K562 (cell line): ENCODE measurements around the gene UNC5B. TPM values are rescaled to one million over a fixed set of nuclear protein-coding genes. Genes with fewer than 3 reads are reported as not detected.

ENCODE experiments used
- ATAC-seq: fragments of 200-7000 bp; cut with Tn5 transposase; 3 replicates; pipeline ENCODE4 v1.9.1; 2020; ENCODE audit warnings: moderate library complexity
- BruUV-seq: library from RNA; stranded (reverse); fragments of 400-500 nt; replicated peaks from 2 replicates; lab custom pipeline; 2021; lab: Mats Ljungman, UMichigan
- CTCF ChIA-PET: fragments of 300-600 bp; formaldehyde crosslinking; extraction: SDS; loops from one replicate; lab custom pipeline; 2021; ENCODE audit warnings: low intra/inter-chr PET ratio; lab: Yijun Ruan, JAX
- POLR2A ChIA-PET: fragments of 300-600, 350-650 bp; sonication (Branson Sonifier 250); formaldehyde crosslinking; extraction: SDS; loops from one replicate; lab custom pipeline; 2021; ENCODE audit warnings: antibody characterized with exemption, inconsistent platforms; lab: Yijun Ruan, JAX
- DNase-seq, 4 experiments: peaks; one replicate each; pipeline versions ENCODE4 v3.0.0 to v3.0.0-alpha.2; 2011 to 2018; ENCODE audit warnings: low spot score in 3 of 4, mixed read lengths in 3 of 4; ENCODE audit errors: extremely low read depth in 1 of 4
- FAIRE-seq: peaks from 2 replicates; lab custom pipeline; 2011; peaks lifted over from hg19 to GRCh38; lab: Jason Lieb, UNC
- H2AFZ ChIP-seq: 2 replicates; pipeline ENCODE4 v1.6.0; 2011; ENCODE audit warnings: low read depth, low read length, control low read depth, inconsistent platforms
- H3K27ac ChIP-seq: fragments of 200-600 bp; 3 replicates; pipeline ENCODE4 v1.8.0; 2011; ENCODE audit warnings: low read depth, mild to moderate bottlenecking, control low read depth, inconsistent platforms, low read length, moderate library complexity, mixed read lengths; ENCODE audit errors: extremely low read depth
- H3K27me3 ChIP-seq, 2 experiments: fragments of 300-600 bp in 1 of 2; 2 replicates in 1 of 2; 3 replicates in 1 of 2; pipeline versions ENCODE4 v1.6.0 to v1.8.0; 2011; ENCODE audit warnings: inconsistent platforms in 2 of 2, low read length in 2 of 2, mild to moderate bottlenecking in 1 of 2, mixed read lengths in 1 of 2, moderate library complexity in 1 of 2; ENCODE audit not compliant: control insufficient read depth in 2 of 2, insufficient read depth in 2 of 2
- H3K36me3 ChIP-seq: fragments of 300-600 bp; 3 replicates; pipeline ENCODE4 v1.8.0; 2011; ENCODE audit warnings: mild to moderate bottlenecking, low read length, inconsistent platforms; ENCODE audit not compliant: control insufficient read depth, insufficient read depth
- H3K4me1 ChIP-seq, 2 experiments: fragments of 200-600 bp in 1 of 2; replicated peaks in 1 of 2; 2 replicates in 1 of 2; 3 replicates in 1 of 2; pipeline versions ENCODE4 v1.5.1 to v1.8.0; 2011; ENCODE audit warnings: inconsistent platforms in 2 of 2, low read length in 2 of 2, mild to moderate bottlenecking in 1 of 2, mixed read lengths in 1 of 2, moderate library complexity in 1 of 2; ENCODE audit not compliant: control insufficient read depth in 2 of 2, insufficient read depth in 2 of 2
- H3K4me2 ChIP-seq: 2 replicates; pipeline ENCODE4 v1.6.1; 2011; ENCODE audit warnings: low read length, control low read depth, inconsistent platforms, mixed read lengths; ENCODE audit not compliant: insufficient read depth
- H3K4me3 ChIP-seq: fragments of 200-600 bp; sonication (generic), shearing (Covaris generic); 2 replicates; pipeline ENCODE4 v1.5.1; 2016; ENCODE audit warnings: control low read depth, inconsistent platforms
- H3K79me2 ChIP-seq: fragments of 200-600 bp; 3 replicates; pipeline ENCODE4 v1.8.0; 2011; ENCODE audit warnings: low read length, inconsistent platforms; ENCODE audit not compliant: control insufficient read depth, insufficient read depth
- H3K9ac ChIP-seq, 2 experiments: 2 replicates each; pipeline versions ENCODE4 v1.6.0 to v1.6.1; 2011; ENCODE audit warnings: low read depth in 2 of 2, low read length in 2 of 2, control low read depth in 1 of 2, inconsistent platforms in 1 of 2, mild to moderate bottlenecking in 1 of 2, mixed read lengths in 1 of 2; ENCODE audit not compliant: insufficient read depth in 1 of 2
- H3K9me1 ChIP-seq: one replicate; pipeline ENCODE4 v1.6.0; 2011; ENCODE audit warnings: inconsistent platforms, mild to moderate bottlenecking, low read length, moderate library complexity; ENCODE audit not compliant: control insufficient read depth, insufficient read depth
- H3K9me3 ChIP-seq: replicated peaks from 2 replicates; pipeline ENCODE4 v1.5.1; 2011; ENCODE audit warnings: low read depth, low read length, inconsistent platforms; ENCODE audit not compliant: control insufficient read depth, insufficient read depth
- H4K20me1 ChIP-seq: replicated peaks from 2 replicates; pipeline ENCODE4 v1.6.1; 2011; ENCODE audit warnings: low read length, inconsistent platforms, mixed read lengths; ENCODE audit not compliant: control insufficient read depth, insufficient read depth
- GABPA ChIP-seq: fragments of 200-800 bp; sonication (Bioruptor generic); conservative IDR thresholded peaks from 2 replicates; pipeline ENCODE4 v1.6.1; 2016; ENCODE audit warnings: low read depth, missing genetic modification characterization, missing compliant biosample characterization
- NCOA4 ChIP-seq: fragments of 450-650 bp; IDR thresholded peaks from 2 replicates; pipeline ENCODE4 v1.6.1; 2018; ENCODE audit warnings: mild to moderate bottlenecking; ENCODE audit not compliant: partially characterized antibody
- POLR2A ChIP-seq: fragments of 450-650 bp; conservative IDR thresholded peaks from 2 replicates; pipeline ENCODE4 v1.6.1; 2016
- SAFB ChIP-seq: fragments of 200-400 bp; formaldehyde crosslinking; IDR thresholded peaks from 2 replicates; pipeline ENCODE4 v1.6.1; 2017; ENCODE audit warnings: low read depth, low read length, borderline replicate concordance
- TCF7 ChIP-seq: sonication (generic); IDR thresholded peaks from 2 replicates; pipeline ENCODE4 v1.6.1; 2016; ENCODE audit warnings: antibody characterized with exemption, borderline replicate concordance
- ZSCAN32 ChIP-seq: fragments of 450-650 bp; formaldehyde crosslinking; IDR thresholded peaks from 2 replicates; pipeline ENCODE4 v1.4.0; 2020; ENCODE audit warnings: mild to moderate bottlenecking, moderate library complexity
- WGBS: fragments of 100-300 bp; shearing (Covaris generic); methylation state at CpG from one replicate; pipeline ENCODE4 v1.1.6; 2016; ENCODE audit warnings: low coverage, mixed read lengths; ENCODE audit not compliant: insufficient coverage; ENCODE audit errors: missing lambda C conversion rate; 5-methylcytosine and 5-hydroxymethylcytosine counted together
- in situ Hi-C: fragments of 300-500 bp; cut with MboI; formaldehyde crosslinking; loops from 4 replicates; pipeline ENCODE4 v1.15.0; 2018; ENCODE audit warnings: inconsistent platforms, mixed read lengths
- intact Hi-C: fragments of 100-400 bp; cut with micrococcal nuclease; formaldehyde crosslinking; loops from 2 replicates; pipeline ENCODE4 v1.14.2; 2022
- polyA plus RNA-seq, 8 experiments: library from polyadenylated mRNA; depleted of rRNA in 4 of 8; stranded (reverse) in 5 of 8; unstranded in 3 of 8; fragments of >200 nt; fragmentation: Nextera tagmentation in 2 of 8; fragmentation: Illumina TruSeq in 1 of 8; extraction: Ambion mirVana in 2 of 8; extraction: Trizol in 1 of 8; gene quantifications; 2 replicates each; pipeline versions ENCODE4 v1.2.1 to v1.2.3, GENCODE V29; 2011 to 2014; ENCODE audit warnings: inconsistent platforms in 1 of 8, missing spikeins in 1 of 8
- total RNA-seq, 7 experiments: library from RNA; depleted of rRNA in 6 of 7; stranded (reverse); fragments of >200 nt in 6 of 7; fragmentation: Illumina TruSeq in 2 of 7; extraction: Trizol in 2 of 7; gene quantifications; 2 replicates each; pipeline versions ENCODE4 v1.2.1 to v1.2.3, GENCODE V29; 2011 to 2021; ENCODE audit warnings: low replicate concordance in 1 of 7
- TF ChIP-seq, protein P1 (sequence below): sonication (generic); formaldehyde crosslinking; IDR thresholded peaks from 2 replicates; pipeline ENCODE4 v1.8.0; 2023; ENCODE audit warnings: missing genetic modification reagents, mild to moderate bottlenecking, borderline replicate concordance

UNC5B gene
- total and polyA plus RNA-seq, 9 of the 15 experiments (the other 6 are each of a cell fraction or from before 2014, with no cell fraction given), result 0.10 to 8.4 (median 2.1) TPM

DNA sequence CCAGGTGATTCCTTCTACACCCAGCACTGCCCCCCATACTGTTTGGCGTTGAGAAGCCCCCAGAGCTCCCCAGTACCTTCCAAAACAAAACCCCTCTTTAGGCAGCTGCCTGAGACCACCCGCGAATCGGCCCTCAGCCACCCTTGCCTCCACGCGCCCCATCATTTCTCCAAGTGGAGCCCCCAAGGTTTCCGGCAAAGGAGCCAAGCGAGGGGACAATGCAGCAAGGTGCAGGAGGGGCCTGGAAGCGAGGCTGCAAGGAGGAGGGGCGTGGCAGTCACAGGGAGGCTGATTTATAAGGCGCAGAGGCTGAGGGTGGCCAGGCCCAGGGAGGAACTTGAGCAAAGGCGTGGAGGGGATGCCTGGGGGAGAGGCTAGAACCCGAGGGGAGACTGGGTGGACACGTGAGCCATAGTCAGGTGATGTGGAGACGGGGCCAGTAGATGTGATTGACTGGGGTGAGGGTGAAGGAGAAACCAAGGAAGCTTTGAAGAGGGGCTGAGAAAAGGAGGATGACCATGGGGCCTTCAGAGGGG is 122.9 kb downstream of the UNC5B start:
- WGBS, result 52% methylated on average over 15 of the region's 15 CpGs
- ChIA-PET CTCF (no interaction called here), POLR2A (interaction anchor here (0.6 to 2.4 kb wide), 7 partner anchors 8 to 311 kb away, joined by 3 to 15 read pairs (median 3); partner anchors contain the start of gene SLC29A3)
- no peaks in the 10 kb centered on the region for H3K36me3 ChIP-seq
- peaks cover 5% of the 10 kb centered on the region; the same call in 1 of the 2 replicates for H4K20me1 ChIP-seq
- no peaks in the 10 kb centered on the region for H3K27me3 ChIP-seq
- in situ Hi-C loops, result no loop called here
- H3K9me1 ChIP-seq, result no peaks in the 10 kb centered on the region
- peaks cover 17 to 36% of the 10 kb centered on the region in 2 experiments; a peak in 4 of 5 replicates for H3K4me1 ChIP-seq
- no peak overlapping the region for H3K27ac ChIP-seq
- H2AFZ ChIP-seq, result no peak overlapping the region
- FAIRE-seq, result no peak
- BruUV-seq, result no TSS peak
- no peak for ATAC-seq
- H3K4me2 ChIP-seq, result no peak overlapping the region
- no peaks in the 10 kb centered on the region for H3K79me2 ChIP-seq
- no peak for TF ChIP-seq TCF7
- intact Hi-C loops, result no loop called here
- peak overlapping the region in 1 of 2 experiments; percentile 33; a peak in 1 of 4 replicates for H3K9ac ChIP-seq
- no peak overlapping the region for H3K4me3 ChIP-seq
- no peaks in the 10 kb centered on the region for H3K9me3 ChIP-seq
- DNase-seq, result no peak

DNA sequence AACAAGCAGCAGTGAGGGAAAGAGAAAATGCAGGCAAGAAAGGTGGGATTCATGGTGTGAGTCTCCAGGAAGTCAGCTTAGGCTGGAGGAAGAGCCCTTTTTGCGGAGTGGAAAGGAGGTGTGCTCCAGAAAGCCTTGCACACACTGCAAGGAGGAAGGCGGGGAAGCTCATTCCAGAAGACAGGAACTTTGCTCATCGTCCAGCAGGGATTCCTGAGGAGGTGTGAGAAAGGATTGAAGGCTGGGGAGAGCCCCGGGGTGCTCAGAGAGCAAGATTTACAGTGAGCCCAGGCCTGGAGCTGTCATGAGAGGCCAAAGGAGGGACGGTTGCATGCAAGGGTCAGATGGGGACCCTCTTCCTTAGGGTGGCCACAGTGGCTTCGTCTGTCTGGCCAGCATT is 124.3 kb downstream of the UNC5B start:
- Histone ChIP-seq H4K20me1 (peaks cover 5% of the 10 kb centered on the region; the same call in 1 of the 2 replicates), H3K4me2 (no peak overlapping the region), H3K9me1 (no peaks in the 10 kb centered on the region), H3K79me2 (no peaks in the 10 kb centered on the region), H3K9ac (no peak overlapping the region), H2AFZ (no peak overlapping the region), H3K4me3 (no peak overlapping the region), H3K36me3 (no peaks in the 10 kb centered on the region), H3K4me1 (peaks cover 17 to 37% of the 10 kb centered on the region in 2 experiments; a peak in 4 of 5 replicates), H3K27ac (no peak overlapping the region), H3K9me3 (no peaks in the 10 kb centered on the region), H3K27me3 (no peaks in the 10 kb centered on the region)
- POLR2A ChIA-PET, result interaction anchor here (0.9 to 2.4 kb wide), 7 partner anchors 9 to 86 kb away, joined by 3 to 9 read pairs (median 4); partner anchors contain the start of gene SLC29A3
- FAIRE-seq, result no peak
- CTCF ChIA-PET, result no interaction called here
- no peak for DNase-seq
- in situ Hi-C loops, result no loop called here
- BruUV-seq, result no TSS peak
- 53% methylated on average over 6 of the region's 6 CpGs for WGBS
- TF ChIP-seq GABPA (tag) (no peak), POLR2A (no peak), SAFB (no peak), ZSCAN32 (CRISPR knock-in tag) (no peak), NCOA4 (no peak)
- TF ChIP-seq, protein P1, sequence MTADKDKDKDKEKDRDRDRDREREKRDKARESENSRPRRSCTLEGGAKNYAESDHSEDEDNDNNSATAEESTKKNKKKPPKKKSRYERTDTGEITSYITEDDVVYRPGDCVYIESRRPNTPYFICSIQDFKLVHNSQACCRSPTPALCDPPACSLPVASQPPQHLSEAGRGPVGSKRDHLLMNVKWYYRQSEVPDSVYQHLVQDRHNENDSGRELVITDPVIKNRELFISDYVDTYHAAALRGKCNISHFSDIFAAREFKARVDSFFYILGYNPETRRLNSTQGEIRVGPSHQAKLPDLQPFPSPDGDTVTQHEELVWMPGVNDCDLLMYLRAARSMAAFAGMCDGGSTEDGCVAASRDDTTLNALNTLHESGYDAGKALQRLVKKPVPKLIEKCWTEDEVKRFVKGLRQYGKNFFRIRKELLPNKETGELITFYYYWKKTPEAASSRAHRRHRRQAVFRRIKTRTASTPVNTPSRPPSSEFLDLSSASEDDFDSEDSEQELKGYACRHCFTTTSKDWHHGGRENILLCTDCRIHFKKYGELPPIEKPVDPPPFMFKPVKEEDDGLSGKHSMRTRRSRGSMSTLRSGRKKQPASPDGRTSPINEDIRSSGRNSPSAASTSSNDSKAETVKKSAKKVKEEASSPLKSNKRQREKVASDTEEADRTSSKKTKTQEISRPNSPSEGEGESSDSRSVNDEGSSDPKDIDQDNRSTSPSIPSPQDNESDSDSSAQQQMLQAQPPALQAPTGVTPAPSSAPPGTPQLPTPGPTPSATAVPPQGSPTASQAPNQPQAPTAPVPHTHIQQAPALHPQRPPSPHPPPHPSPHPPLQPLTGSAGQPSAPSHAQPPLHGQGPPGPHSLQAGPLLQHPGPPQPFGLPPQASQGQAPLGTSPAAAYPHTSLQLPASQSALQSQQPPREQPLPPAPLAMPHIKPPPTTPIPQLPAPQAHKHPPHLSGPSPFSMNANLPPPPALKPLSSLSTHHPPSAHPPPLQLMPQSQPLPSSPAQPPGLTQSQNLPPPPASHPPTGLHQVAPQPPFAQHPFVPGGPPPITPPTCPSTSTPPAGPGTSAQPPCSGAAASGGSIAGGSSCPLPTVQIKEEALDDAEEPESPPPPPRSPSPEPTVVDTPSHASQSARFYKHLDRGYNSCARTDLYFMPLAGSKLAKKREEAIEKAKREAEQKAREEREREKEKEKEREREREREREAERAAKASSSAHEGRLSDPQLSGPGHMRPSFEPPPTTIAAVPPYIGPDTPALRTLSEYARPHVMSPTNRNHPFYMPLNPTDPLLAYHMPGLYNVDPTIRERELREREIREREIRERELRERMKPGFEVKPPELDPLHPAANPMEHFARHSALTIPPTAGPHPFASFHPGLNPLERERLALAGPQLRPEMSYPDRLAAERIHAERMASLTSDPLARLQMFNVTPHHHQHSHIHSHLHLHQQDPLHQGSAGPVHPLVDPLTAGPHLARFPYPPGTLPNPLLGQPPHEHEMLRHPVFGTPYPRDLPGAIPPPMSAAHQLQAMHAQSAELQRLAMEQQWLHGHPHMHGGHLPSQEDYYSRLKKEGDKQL (CRISPR knock-in tag), result no peak
- no peak for ATAC-seq
- intact Hi-C loops, result no loop called here
